C4-2B (cell line): ENCODE data around the gene BTG2.

Experiments used
- CTCF ChIP-seq: fragments of 450-650 bp; conservative IDR thresholded peaks from 2 replicates; pipeline ENCODE4 v1.5.1; 2017; ENCODE audit warnings: mild to moderate bottlenecking
- ZFX ChIP-seq: fragments of 450-650 bp; IDR thresholded peaks from 2 replicates; pipeline ENCODE4 v1.6.1; 2017

GRCh38 chr1:203276408-203276807 is 28.9 kb upstream of the BTG2 start:
- TF ChIP-seq CTCF = no peak
- no peak for TF ChIP-seq ZFX
